SK-MEL-5 (cell line): ENCODE results near the gene THAP7. TPM values are rescaled to one million over a fixed set of nuclear protein-coding genes. Genes with fewer than 3 reads are reported as not detected.
"Not testable (repeated sequence)": the region's sequence is repeated elsewhere in the genome, so short reads cannot be mapped to it uniquely, and the experiment has no call there.

Source experiments
- DNase-seq: peaks from one replicate; pipeline ENCODE4 v3.0.0-alpha.2; 2016; ENCODE audit warnings: low read depth, low spot score
- in situ Hi-C: cut with HindIII; loops from 2 replicates; pipeline ENCODE4 v1.10.0; 2016; ENCODE audit warnings: low sequenced_read_pairs, high pct_unique_total_duplicates, low pct_unique_long_range_greater_than_20kb
- total RNA-seq: library from RNA; depleted of rRNA; stranded (reverse); fragments of >200 nt; shearing (Covaris generic); gene quantifications from 2 replicates; pipeline ENCODE4 v1.2.3, GENCODE V29; 2014

Gene THAP7
- total RNA-seq, 1 experiment from 2014 or later, result 55.3 TPM

- in situ Hi-C loops, result no loop called here
- no peak for DNase-seq
Measured at GRCh38 chr22:20974336-20974955, 27.5 kb downstream of the THAP7 start.

- in situ Hi-C loops, result no loop called here
- DNase-seq, result no peak
Measured at GRCh38 chr22:20973634-20974286, 28.2 kb downstream of the THAP7 start.

DNA sequence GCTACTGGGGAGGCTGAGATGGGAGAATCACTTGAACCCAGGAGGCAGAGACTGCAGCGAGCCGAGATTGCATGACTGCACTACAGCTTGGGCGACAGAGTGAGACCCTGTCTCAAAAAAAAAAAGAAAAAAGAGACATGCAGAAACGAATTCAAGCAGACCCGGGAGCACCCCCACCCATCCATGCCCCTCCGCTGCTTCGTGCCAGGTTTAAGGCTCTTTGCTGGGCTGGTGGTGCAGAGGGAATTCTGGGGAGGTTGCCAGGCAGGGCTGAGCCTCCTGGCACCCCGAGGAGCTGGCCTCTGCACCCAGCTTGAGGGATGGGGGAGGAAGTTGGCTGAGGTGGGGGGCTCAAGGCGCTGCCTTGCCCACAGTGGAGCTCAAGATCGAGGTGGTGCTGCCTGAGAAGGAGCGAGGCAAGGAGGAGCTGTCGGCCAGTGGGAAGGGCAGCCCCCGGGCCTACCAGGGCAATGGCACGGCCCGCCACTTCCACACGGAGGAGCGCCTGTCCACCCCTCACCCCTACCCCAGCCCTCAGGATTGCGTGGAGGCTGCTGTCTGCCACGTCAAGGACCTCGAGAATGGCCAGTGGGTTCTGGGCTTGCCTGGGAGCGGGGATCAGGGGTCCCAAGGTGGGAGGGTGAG is 28.9 kb downstream of the THAP7 start:
- no peak for DNase-seq
- in situ Hi-C loops, result no loop called here

DNA sequence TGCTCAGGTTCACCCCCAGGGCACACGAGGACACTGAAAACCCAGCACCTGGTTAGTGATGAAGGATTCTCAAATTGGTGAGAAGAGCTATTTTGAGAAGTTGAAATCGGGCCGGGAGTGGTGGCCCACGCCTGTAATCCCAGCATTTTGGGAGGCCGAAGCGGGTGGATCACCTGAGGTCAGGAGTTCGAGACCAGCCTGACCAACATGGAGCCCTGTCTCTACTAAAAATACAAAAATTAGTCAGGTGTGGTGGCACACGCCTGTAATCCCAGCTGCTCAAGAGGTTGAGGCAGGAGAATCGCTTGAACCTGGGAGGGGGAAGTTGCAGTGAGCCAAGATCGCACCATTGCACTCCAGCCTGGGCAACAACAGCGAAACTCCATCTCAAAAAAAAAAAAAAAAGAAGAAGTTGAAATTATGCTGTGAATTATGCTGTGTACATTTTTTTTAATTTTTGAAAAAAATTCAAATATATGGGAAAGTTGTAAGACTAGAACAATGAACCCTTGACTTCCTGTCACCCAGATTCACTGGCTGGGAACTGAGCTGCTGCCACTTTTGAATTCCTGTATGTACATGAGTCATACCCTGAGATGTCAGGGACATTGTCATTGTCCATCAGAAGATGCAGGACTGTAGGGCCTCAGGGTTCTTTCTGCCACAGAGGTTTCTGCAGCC is 29.8 kb downstream of the THAP7 start:
- in situ Hi-C loops, DNase-seq: not testable (repeated sequence)

DNA sequence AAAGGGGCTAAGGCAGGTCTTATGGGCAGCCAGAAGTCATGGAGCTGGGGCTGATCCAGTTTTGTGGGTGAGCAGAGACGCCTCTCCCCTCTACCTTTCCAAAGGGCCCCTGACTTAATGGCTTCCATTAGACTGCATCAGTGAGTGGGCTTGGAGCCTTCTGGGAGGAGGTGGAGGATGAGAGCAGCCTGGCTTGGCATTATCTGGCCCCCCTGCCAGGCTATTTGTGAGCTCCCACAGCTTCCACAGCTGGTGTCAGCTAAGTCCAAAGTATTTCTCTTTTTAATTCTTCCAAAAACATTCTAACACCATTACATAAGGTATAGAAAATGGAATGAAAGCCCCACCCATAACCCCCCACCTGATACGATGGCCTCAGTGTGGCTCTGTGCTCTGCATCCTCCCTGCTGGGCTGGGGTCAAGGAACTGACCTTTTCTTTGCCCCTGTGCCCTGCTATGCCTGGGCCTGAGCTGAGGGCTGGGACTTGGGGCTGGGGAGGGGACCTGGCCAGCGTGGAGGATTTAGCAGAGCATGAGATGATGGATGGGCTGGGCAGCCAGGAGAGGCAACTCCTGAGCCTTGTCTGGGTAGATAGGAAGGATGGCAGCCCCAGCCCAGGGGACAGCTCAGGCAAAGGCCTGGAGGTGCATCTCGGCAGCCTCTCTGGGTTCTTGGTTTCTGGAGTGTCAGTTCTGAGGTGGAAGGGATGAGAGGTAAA is 30.8 kb downstream of the THAP7 start:
- DNase-seq, result no peak
- in situ Hi-C loops, result no loop called here

DNA sequence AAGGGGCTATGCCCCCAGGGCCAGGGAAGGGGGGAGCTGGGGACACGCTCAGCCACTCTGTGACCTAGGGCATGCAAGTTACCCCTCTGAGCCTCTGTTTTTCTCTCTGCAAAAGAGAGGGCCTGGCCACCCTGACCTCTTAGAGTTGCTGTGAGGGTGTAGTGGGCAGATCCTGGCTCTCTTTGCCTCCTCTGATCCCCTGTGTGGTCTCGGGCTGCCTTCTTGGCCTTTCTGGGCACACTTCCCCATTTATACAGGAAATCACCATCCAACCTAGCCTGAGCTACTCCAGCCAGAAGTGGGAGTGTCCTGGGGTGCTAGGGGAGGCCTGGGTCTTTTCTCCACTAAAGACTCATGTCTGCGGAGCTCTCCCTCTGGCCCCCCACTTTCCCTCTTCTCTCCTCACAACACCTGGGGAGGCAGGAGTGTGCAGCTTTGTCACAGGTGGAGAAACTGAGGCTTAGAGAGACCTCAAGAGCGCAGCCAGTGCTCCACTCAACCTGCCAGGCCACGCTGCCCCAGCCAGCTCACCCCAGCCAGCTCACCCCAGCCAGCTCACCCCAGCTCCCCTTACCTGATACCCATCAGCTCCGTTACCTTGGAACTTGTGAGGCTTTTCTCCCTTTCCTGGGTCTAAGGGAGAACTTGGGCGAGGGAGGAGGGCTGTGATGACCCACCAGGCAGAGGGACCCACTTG is 33.5 kb downstream of the THAP7 start:
- DNase-seq, result no peak
- in situ Hi-C loops, result no loop called here

- in situ Hi-C loops, result no loop called here
- DNase-seq, result no peak
Measured at GRCh38 chr22:20967697-20968211, 34.2 kb downstream of the THAP7 start.

DNA sequence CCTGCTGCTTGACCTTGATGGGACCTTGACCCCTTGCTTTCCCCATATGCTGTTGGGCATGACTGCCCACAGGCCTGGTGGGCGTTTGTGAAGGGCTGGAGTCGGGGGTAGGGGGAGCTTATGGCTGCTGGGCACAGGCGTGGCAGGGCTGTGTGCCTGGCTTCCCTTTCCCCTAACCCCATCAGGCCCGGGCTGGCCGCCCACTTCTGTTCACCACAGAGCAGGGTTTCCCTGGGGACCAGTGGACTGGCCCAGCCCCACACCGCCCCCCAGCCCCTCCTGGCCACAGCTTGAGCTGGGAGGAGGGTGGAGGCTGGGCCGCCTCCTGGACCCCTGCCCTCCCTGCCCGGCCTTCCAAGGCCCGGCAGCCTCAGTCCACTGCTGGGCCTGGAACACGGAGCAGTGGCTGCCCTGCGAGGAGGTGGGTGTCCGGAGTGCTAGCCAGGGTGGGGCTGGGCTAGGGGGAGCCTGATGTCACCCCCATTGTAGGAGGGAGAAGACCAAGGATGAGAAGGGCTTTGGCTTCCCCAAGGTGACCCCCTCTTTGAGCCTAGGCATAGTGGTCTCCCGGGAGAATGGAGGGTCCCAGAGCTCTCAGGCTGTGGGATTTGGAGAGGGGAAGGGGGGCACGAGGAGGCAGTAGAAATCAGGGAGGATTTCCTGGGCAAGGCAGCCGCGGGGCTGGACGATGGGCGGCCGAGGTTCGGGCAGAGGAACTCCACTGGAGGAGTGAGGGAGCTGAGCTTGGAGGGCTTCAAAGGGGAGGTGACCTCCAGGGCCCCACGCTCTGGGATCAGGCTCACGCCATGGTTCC is 34.8 kb downstream of the THAP7 start, which contains the start of gene AIFM3:
AIFM3 (plus strand) TSS at position 373 of the 814 bp plus-strand sequence. CDS start 690 bp downstream, outside the sequence.
- in situ Hi-C loops, result no loop called here
- DNase-seq, result no peak

DNA sequence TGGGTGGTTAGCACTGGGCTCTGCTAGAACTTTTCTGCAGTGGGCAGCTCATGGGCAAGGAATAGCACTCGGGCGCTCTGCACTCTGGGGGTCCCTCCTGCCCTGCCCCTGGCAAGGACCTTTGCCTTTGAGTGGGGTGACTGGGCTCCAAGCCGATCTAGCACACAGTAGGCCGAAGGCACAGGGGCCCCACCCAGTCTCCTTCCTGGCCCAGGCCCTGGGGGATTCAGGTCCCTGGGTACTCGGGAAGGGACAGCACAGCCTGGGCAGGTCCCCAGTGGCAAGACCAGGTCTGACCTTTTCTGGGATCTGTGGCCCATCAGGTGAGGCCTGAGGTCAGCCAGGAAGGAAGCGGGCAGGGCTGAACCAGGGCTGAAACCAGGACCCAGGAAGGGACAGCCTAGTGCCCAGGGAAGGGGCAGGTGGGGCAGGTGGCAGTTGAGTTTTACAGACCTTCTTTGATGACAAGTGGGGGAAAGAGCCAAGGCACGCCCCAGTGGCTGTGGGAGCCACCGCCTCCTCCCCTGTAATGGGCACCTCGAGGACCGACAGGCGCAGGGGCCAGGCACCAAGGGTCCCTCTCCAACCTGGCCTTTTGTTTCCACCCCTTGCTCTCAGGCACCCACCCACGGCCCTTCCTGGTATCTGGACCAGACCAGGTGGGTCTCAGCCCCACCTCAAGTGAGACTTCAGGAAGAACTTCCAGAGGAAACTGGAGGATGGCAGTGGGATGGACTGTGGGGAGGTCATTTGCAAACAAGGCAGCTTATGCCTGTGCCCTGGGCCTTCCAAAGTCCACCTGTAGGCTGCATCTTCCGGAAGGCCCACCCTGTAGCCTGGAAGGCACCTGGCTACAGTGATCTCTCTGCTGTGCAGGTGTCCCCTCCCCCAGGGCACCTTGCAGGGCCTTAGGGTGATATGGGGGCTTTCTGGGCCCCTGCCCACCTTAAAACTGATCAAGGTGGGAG is 35.7 kb downstream of the THAP7 start:
- DNase-seq, result no peak
- in situ Hi-C loops, result no loop called here

GRCh38 chr22:20965104-20965887 is 36.6 kb downstream of the THAP7 start:
- DNase-seq, result no peak
- in situ Hi-C loops, result no loop called here

DNA sequence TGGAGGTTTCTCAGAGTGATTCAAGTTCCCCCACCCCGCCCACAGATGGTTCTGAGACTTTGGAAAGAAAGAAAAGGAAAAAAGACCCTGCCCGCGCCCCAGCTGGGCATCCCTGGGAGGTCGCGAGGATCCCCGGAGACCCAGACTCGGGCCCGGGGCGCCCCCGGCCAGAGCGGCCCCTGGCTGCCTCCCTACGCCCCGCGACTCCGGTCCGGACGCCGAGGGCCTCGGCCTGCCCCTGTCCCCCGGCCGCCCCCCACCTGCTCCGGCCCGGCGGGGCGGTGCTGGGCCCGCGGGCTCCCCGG is 37.2 kb downstream of the THAP7 start:
- in situ Hi-C loops, result no loop called here
- DNase-seq, result no peak

DNA sequence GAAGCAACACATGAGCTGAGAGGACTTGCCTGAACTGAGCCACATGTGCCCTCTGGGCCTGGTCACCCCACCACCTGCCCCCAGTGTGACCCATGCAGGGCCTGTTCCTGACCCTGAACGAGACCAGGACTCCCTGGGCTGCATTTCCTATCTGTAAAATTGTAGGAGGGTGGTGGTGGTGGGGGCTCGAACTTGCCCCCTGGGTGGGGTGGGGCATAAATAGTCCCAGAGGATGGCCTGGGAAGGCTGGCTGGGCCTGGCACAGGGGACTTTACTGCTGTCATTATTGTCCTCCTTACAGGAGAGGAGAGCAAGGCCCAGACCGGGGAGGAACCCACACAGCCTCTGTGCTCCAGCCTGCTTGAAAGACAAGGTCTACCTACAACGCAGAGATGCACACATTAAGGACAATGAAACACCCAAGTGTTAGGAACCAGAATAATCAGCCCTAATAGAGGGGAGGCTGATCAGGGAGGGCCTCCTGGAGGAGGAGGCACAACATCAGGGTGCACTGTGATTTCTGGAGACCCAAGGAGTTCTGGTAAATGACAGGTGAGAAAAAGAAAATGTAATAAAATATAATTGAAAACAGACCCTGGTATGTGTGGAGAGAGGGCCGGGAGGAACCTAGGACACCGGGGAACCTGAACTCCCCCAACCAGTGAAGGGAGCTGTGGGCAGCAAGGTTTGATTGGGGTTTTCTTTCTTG is 37.7 kb downstream of the THAP7 start:
- in situ Hi-C loops, result no loop called here
- no peak for DNase-seq

- DNase-seq, result peak; percentile 44
- in situ Hi-C loops, result no loop called here
Measured at GRCh38 chr22:20963201-20964052, 38.5 kb downstream of the THAP7 start.
